Measurements from ENCODE around the gene NFXL1. TPM values are rescaled to one million over a fixed set of nuclear protein-coding genes. Genes with fewer than 3 reads are reported as not detected.
A peak's percentile ranks its signal among the peaks of the same experiment; 100 is the strongest.

NFXL1 gene
- total RNA-seq, 2 experiments from 2014 or later, result 10.4 to 11.4 TPM

- Mint-ChIP-seq H3K4me1 (ENCODE audit: low read depth) (peaks cover 4% of the 10 kb centered on the region), H3K9me3 (no peaks in the 10 kb centered on the region), H3K4me3 (no peak overlapping the region), H3K27ac (no peak overlapping the region), H3K27me3 (ENCODE audit: low read depth) (no peaks in the 10 kb centered on the region), H3K36me3 (ENCODE audit: low read depth) (peaks cover 41% of the 10 kb centered on the region)
- no peak for DNase-seq
- CTCF ChIA-PET, result interaction anchor here (0.6 kb wide), 1 partner anchor 149 kb away, joined by 3 read pairs; no protein-coding TSS in a partner anchor
- intact Hi-C loops (cut with micrococcal nuclease), result no loop called here
Measured at GRCh38 chr4:47879458-47879857, 34.9 kb downstream of the NFXL1 start.

- no peak for DNase-seq
- CTCF ChIA-PET, result interaction anchor here (0.8 kb wide), 1 partner anchor 36 kb away, joined by 3 read pairs; no protein-coding TSS in a partner anchor
- Mint-ChIP-seq H3K9me3 (no peaks in the 10 kb centered on the region), H3K27me3 (ENCODE audit: low read depth) (no peaks in the 10 kb centered on the region), H3K36me3 (ENCODE audit: low read depth) (peaks cover 46% of the 10 kb centered on the region), H3K4me3 (no peak overlapping the region), H3K27ac (no peak overlapping the region), H3K4me1 (ENCODE audit: low read depth) (peaks cover 11% of the 10 kb centered on the region)
- intact Hi-C loops (cut with micrococcal nuclease), result no loop called here
Measured at GRCh38 chr4:47876784-47877546, 37.4 kb downstream of the NFXL1 start.

- no peaks in the 10 kb centered on the region for H3K9me3 Mint-ChIP-seq
- H3K27me3 Mint-ChIP-seq (ENCODE audit: low read depth), result no peaks in the 10 kb centered on the region
- no peak overlapping the region for H3K27ac Mint-ChIP-seq
- intact Hi-C loops (cut with micrococcal nuclease), result no loop called here
- CTCF ChIA-PET, result no interaction called here
- H3K36me3 Mint-ChIP-seq (ENCODE audit: low read depth), result peaks cover 46% of the 10 kb centered on the region
- H3K4me3 Mint-ChIP-seq, result no peak overlapping the region
- DNase-seq, result no peak
- H3K4me1 Mint-ChIP-seq (ENCODE audit: low read depth), result peaks cover 11% of the 10 kb centered on the region
Measured at GRCh38 chr4:47876310-47876709, 38.1 kb downstream of the NFXL1 start.

GRCh38 chr4:47873877-47874541 lies 40.4 kb downstream of the NFXL1 start:
- CTCF ChIA-PET, result no interaction called here
- Mint-ChIP-seq H3K27me3 (ENCODE audit: low read depth) (no peaks in the 10 kb centered on the region), H3K36me3 (ENCODE audit: low read depth) (peaks cover 53% of the 10 kb centered on the region), H3K4me3 (no peak overlapping the region), H3K9me3 (no peaks in the 10 kb centered on the region), H3K27ac (peak overlapping the region; percentile 16), H3K4me1 (ENCODE audit: low read depth) (peaks cover 11% of the 10 kb centered on the region)
- intact Hi-C loops (cut with micrococcal nuclease), result loop anchor here (1.0 to 5.0 kb wide), 4 partner anchors 35 to 253 kb away; partner anchors contain the start of gene NFXL1
- DNase-seq, result no peak

- no peak for DNase-seq
- Mint-ChIP-seq H3K36me3 (ENCODE audit: low read depth) (peaks cover 16% of the 10 kb centered on the region), H3K27me3 (ENCODE audit: low read depth) (no peaks in the 10 kb centered on the region), H3K27ac (no peak overlapping the region), H3K4me3 (no peak overlapping the region), H3K4me1 (ENCODE audit: low read depth) (no peaks in the 10 kb centered on the region), H3K9me3 (no peaks in the 10 kb centered on the region)
- intact Hi-C loops (cut with micrococcal nuclease), result no loop called here
- CTCF ChIA-PET, result no interaction called here
Measured at GRCh38 chr4:47863486-47863885, 50.9 kb downstream of the NFXL1 start.

GRCh38 chr4:47862297-47862696 lies 52.1 kb downstream of the NFXL1 start:
- Mint-ChIP-seq H3K27me3 (ENCODE audit: low read depth) (no peaks in the 10 kb centered on the region), H3K27ac (no peak overlapping the region), H3K9me3 (no peaks in the 10 kb centered on the region), H3K4me3 (no peak overlapping the region), H3K36me3 (ENCODE audit: low read depth) (peaks cover 10% of the 10 kb centered on the region), H3K4me1 (ENCODE audit: low read depth) (no peaks in the 10 kb centered on the region)
- CTCF ChIA-PET, result no interaction called here
- no peak for DNase-seq
- intact Hi-C loops (cut with micrococcal nuclease), result no loop called here

GRCh38 chr4:47860305-47860704 lies 54.1 kb downstream of the NFXL1 start:
- no peaks in the 10 kb centered on the region for H3K4me1 Mint-ChIP-seq (ENCODE audit: low read depth)
- no peak for DNase-seq
- peaks cover 7% of the 10 kb centered on the region for H3K36me3 Mint-ChIP-seq (ENCODE audit: low read depth)
- no peak overlapping the region for H3K4me3 Mint-ChIP-seq
- no peaks in the 10 kb centered on the region for H3K27me3 Mint-ChIP-seq (ENCODE audit: low read depth)
- H3K27ac Mint-ChIP-seq, result no peak overlapping the region
- CTCF ChIA-PET, result no interaction called here
- intact Hi-C loops (cut with micrococcal nuclease), result no loop called here
- no peaks in the 10 kb centered on the region for H3K9me3 Mint-ChIP-seq

- intact Hi-C loops (cut with micrococcal nuclease), result no loop called here
- CTCF ChIA-PET, result no interaction called here
- H3K9me3 Mint-ChIP-seq, result no peaks in the 10 kb centered on the region
- H3K36me3 Mint-ChIP-seq (ENCODE audit: low read depth), result peaks cover 13% of the 10 kb centered on the region
- no peak for DNase-seq
- no peaks in the 10 kb centered on the region for H3K4me1 Mint-ChIP-seq (ENCODE audit: low read depth)
- no peak overlapping the region for H3K4me3 Mint-ChIP-seq
- no peak overlapping the region for H3K27ac Mint-ChIP-seq
- H3K27me3 Mint-ChIP-seq (ENCODE audit: low read depth), result no peaks in the 10 kb centered on the region
Measured at GRCh38 chr4:47858006-47858405, 56.4 kb downstream of the NFXL1 start.

- Mint-ChIP-seq H3K9me3 (no peaks in the 10 kb centered on the region), H3K27ac (no peak overlapping the region), H3K27me3 (ENCODE audit: low read depth) (no peaks in the 10 kb centered on the region), H3K4me1 (ENCODE audit: low read depth) (no peaks in the 10 kb centered on the region), H3K36me3 (ENCODE audit: low read depth) (peaks cover 12% of the 10 kb centered on the region), H3K4me3 (no peak overlapping the region)
- CTCF ChIA-PET, result interaction anchor here (0.8 kb wide), 1 partner anchor 26 kb away, joined by 3 read pairs; no protein-coding TSS in a partner anchor
- intact Hi-C loops (cut with micrococcal nuclease), result no loop called here
- no peak for DNase-seq
Measured at GRCh38 chr4:47856713-47857112, 57.7 kb downstream of the NFXL1 start.

- Mint-ChIP-seq H3K4me1 (ENCODE audit: low read depth) (no peaks in the 10 kb centered on the region), H3K27me3 (ENCODE audit: low read depth) (no peaks in the 10 kb centered on the region), H3K27ac (no peak overlapping the region), H3K9me3 (no peaks in the 10 kb centered on the region), H3K4me3 (no peak overlapping the region), H3K36me3 (ENCODE audit: low read depth) (peaks cover 15% of the 10 kb centered on the region)
- DNase-seq, result no peak
- intact Hi-C loops (cut with micrococcal nuclease), result no loop called here
- CTCF ChIA-PET, result interaction anchor here (0.8 to 3.5 kb wide), 4 partner anchors 16 to 29 kb away, joined by 3 to 15 read pairs (median 8); partner anchors contain the start of gene CORIN
Measured at GRCh38 chr4:47855350-47855749, 59.0 kb downstream of the NFXL1 start.

GRCh38 chr4:47852136-47852535 lies 62.2 kb downstream of the NFXL1 start:
- no peak overlapping the region for H3K27ac Mint-ChIP-seq
- CTCF ChIA-PET, result interaction anchor here (0.6 to 3.5 kb wide), 3 partner anchors 13 to 24 kb away, joined by 3 to 15 read pairs (median 3); partner anchors contain the start of gene CORIN
- no peaks in the 10 kb centered on the region for H3K4me1 Mint-ChIP-seq (ENCODE audit: low read depth)
- intact Hi-C loops (cut with micrococcal nuclease), result no loop called here
- H3K9me3 Mint-ChIP-seq, result no peaks in the 10 kb centered on the region
- H3K4me3 Mint-ChIP-seq, result no peak overlapping the region
- DNase-seq, result no peak
- peaks cover 28% of the 10 kb centered on the region for H3K36me3 Mint-ChIP-seq (ENCODE audit: low read depth)
- no peaks in the 10 kb centered on the region for H3K27me3 Mint-ChIP-seq (ENCODE audit: low read depth)

GRCh38 chr4:47849466-47849865 lies 64.9 kb downstream of the NFXL1 start:
- Mint-ChIP-seq H3K4me3 (no peak overlapping the region), H3K27me3 (ENCODE audit: low read depth) (no peaks in the 10 kb centered on the region), H3K9me3 (peaks cover 2% of the 10 kb centered on the region), H3K4me1 (ENCODE audit: low read depth) (no peaks in the 10 kb centered on the region), H3K27ac (no peak overlapping the region), H3K36me3 (ENCODE audit: low read depth) (peaks cover 35% of the 10 kb centered on the region)
- DNase-seq, result no peak
- CTCF ChIA-PET, result no interaction called here
- intact Hi-C loops (cut with micrococcal nuclease), result no loop called here

Data from activated naive CD4-positive, alpha-beta T cell treated with anti-CD3 and anti-CD28 coated beads for 36 hours (primary cell).